HepG2 (cell line): ENCODE results near the gene KRT12. TPM values are rescaled to one million over a fixed set of nuclear protein-coding genes. Genes with fewer than 3 reads are reported as not detected.

Source experiments
- ATAC-seq: fragments of 200-7000 bp; cut with Tn5 transposase; 3 replicates; pipeline ENCODE4 v1.9.1; 2020; ENCODE audit warnings: mild to moderate bottlenecking, moderate library complexity
- BruUV-seq: library from RNA; stranded (reverse); fragments of 400-500 nt; replicated peaks from 2 replicates; lab custom pipeline; 2021; lab: Mats Ljungman, UMichigan
- CTCF ChIA-PET: fragments of 300-600 bp; formaldehyde crosslinking; extraction: SDS; loops from one replicate; lab custom pipeline; 2021; ENCODE audit warnings: low total read pairs, inconsistent platforms, low intra/inter-chr PET ratio; lab: Yijun Ruan, JAX
- POLR2A ChIA-PET: fragments of 350-600 bp; sonication (Branson Sonifier 250); formaldehyde crosslinking; loops from one replicate; lab custom pipeline; 2020; ENCODE audit warnings: antibody characterized with exemption, inconsistent platforms; lab: Yijun Ruan, JAX
- DNase-seq: peaks from one replicate; pipeline ENCODE4 v3.0.0-alpha.2; 2015; ENCODE audit warnings: low spot score
- FAIRE-seq: peaks from 3 replicates; lab custom pipeline; 2011; peaks lifted over from hg19 to GRCh38; lab: Jason Lieb, UNC
- H2AFZ ChIP-seq: one replicate; pipeline ENCODE4 v1.6.1; 2011; ENCODE audit warnings: low read length, inconsistent platforms
- H3K27ac ChIP-seq: fragments of 300-600 bp; 3 replicates; pipeline ENCODE4 v1.8.0; 2011; ENCODE audit warnings: mixed run types, mild to moderate bottlenecking, mixed read lengths, low read length, inconsistent platforms; ENCODE audit not compliant: insufficient read depth; ENCODE audit errors: extremely low read length
- H3K27me3 ChIP-seq, 2 experiments: fragments of 200-600 bp in 1 of 2; 2 replicates in 1 of 2; 3 replicates in 1 of 2; pipeline versions ENCODE4 v1.6.0 to v1.8.0; 2011; ENCODE audit warnings: low read length in 2 of 2, mild to moderate bottlenecking in 2 of 2, moderate library complexity in 2 of 2, inconsistent platforms in 1 of 2; ENCODE audit not compliant: insufficient read depth in 2 of 2, control insufficient read depth in 1 of 2
- H3K36me3 ChIP-seq, 2 experiments: fragments of 200-600 bp in 1 of 2; replicated peaks in 1 of 2; 2 replicates in 1 of 2; 3 replicates in 1 of 2; pipeline versions ENCODE4 v1.5.1 to v1.8.0; 2011; ENCODE audit warnings: low read length in 2 of 2, inconsistent platforms in 1 of 2; ENCODE audit not compliant: insufficient read depth in 2 of 2, control insufficient read depth in 1 of 2
- H3K4me1 ChIP-seq: 2 replicates; pipeline ENCODE4 v1.5.1; 2012; ENCODE audit warnings: low read length, inconsistent platforms; ENCODE audit not compliant: insufficient read depth
- H3K4me2 ChIP-seq: 2 replicates; pipeline ENCODE4 v1.6.0; 2011; ENCODE audit warnings: low read depth, low read length, inconsistent platforms
- H3K4me3 ChIP-seq, 3 experiments: fragments of 200-600 bp in 1 of 3; sonication (generic), shearing (Covaris generic) in 1 of 3; replicated peaks in 1 of 3; 2 replicates each; pipeline ENCODE4 v1.5.1; 2011 to 2016; ENCODE audit warnings: low read length in 3 of 3, inconsistent platforms in 2 of 3, low read depth in 2 of 3, mild to moderate bottlenecking in 2 of 3, control low read depth in 1 of 3, mixed read lengths in 1 of 3; ENCODE audit not compliant: insufficient read depth in 1 of 3
- H3K79me2 ChIP-seq: one replicate; pipeline ENCODE4 v1.6.1; 2011; ENCODE audit warnings: low read length, inconsistent platforms; ENCODE audit not compliant: insufficient read depth
- H3K9ac ChIP-seq: 2 replicates; pipeline ENCODE4 v1.6.0; 2011; ENCODE audit warnings: mild to moderate bottlenecking, low read depth, low read length, inconsistent platforms; ENCODE audit not compliant: insufficient read depth
- H3K9me3 ChIP-seq: 2 replicates; pipeline ENCODE4 v1.5.1; 2012; ENCODE audit warnings: mild to moderate bottlenecking, low read length
- H4K20me1 ChIP-seq: 2 replicates; pipeline ENCODE4 v1.6.0; 2011; ENCODE audit warnings: inconsistent platforms, mild to moderate bottlenecking, low read length, moderate library complexity; ENCODE audit not compliant: insufficient read depth
- EED ChIP-seq: sonication (generic); formaldehyde crosslinking; IDR thresholded peaks from 2 replicates; pipeline ENCODE4 v1.5.0; 2020; ENCODE audit warnings: mild to moderate bottlenecking, missing genetic modification reagents
- HNF4A ChIP-seq: sonication (generic); formaldehyde crosslinking; IDR thresholded peaks from 2 replicates; pipeline ENCODE4 v1.4.0; 2020; ENCODE audit warnings: missing genetic modification reagents
- KAT2B ChIP-seq: fragments of 150-350 bp; IDR thresholded peaks from 2 replicates; pipeline ENCODE4 v1.6.1; 2014; ENCODE audit warnings: low read depth, low read length, borderline replicate concordance
- MTA3 ChIP-seq: sonication (generic); formaldehyde crosslinking; IDR thresholded peaks from 2 replicates; pipeline ENCODE4 v1.4.0; 2020; ENCODE audit warnings: missing genetic modification reagents
- MTF2 ChIP-seq: sonication (generic); formaldehyde crosslinking; IDR thresholded peaks from 2 replicates; pipeline ENCODE4 v1.5.0; 2020; ENCODE audit warnings: missing genetic modification reagents, borderline replicate concordance
- TAF15 ChIP-seq: fragments of 200-400 bp; formaldehyde crosslinking; IDR thresholded peaks from one replicate; pipeline ENCODE4 v1.6.1; 2018; ENCODE audit warnings: mild to moderate bottlenecking, low read depth, low read length; ENCODE audit not compliant: poor library complexity, severe bottlenecking
- TERF1 ChIP-seq: sonication (generic); formaldehyde crosslinking; IDR thresholded peaks from 2 replicates; pipeline ENCODE4 v1.8.0; 2022; ENCODE audit warnings: mild to moderate bottlenecking, missing genetic modification reagents, moderate library complexity
- ZEB1 ChIP-seq: IDR thresholded peaks from 2 replicates; pipeline ENCODE4 v1.6.1; 2012; ENCODE audit warnings: mild to moderate bottlenecking, low read depth, inconsistent platforms; ENCODE audit not compliant: insufficient replicate concordance
- ZNF33B ChIP-seq: sonication (generic); formaldehyde crosslinking; IDR thresholded peaks from 2 replicates; pipeline ENCODE4 v1.5.1; 2020; ENCODE audit warnings: mild to moderate bottlenecking, missing genetic modification reagents
- ZNF549 ChIP-seq: sonication (generic); formaldehyde crosslinking; IDR thresholded peaks from 2 replicates; pipeline ENCODE4 v1.5.0; 2020; ENCODE audit warnings: missing genetic modification reagents
- WGBS: methylation state at CpG from one replicate; pipeline ENCODE4 v1.1.6; 2017; ENCODE audit warnings: low lambda C conversion rate; 5-methylcytosine and 5-hydroxymethylcytosine counted together
- in situ Hi-C: cut with HindIII; loops from 2 replicates; pipeline ENCODE4 v1.10.0; 2017; ENCODE audit warnings: low pct_unique_long_range_greater_than_20kb; ENCODE audit not compliant: extremely low pct_ligation_motif_present
- intact Hi-C: fragments of 100-400 bp; cut with micrococcal nuclease; formaldehyde crosslinking; loops from one replicate; pipeline ENCODE4 v1.10.0; 2022; ENCODE audit not compliant: unreplicated experiment
- polyA plus RNA-seq, 8 experiments: library from polyadenylated mRNA; depleted of rRNA in 3 of 8; stranded (reverse) in 7 of 8; unstranded in 1 of 8; fragments of >200 nt; fragmentation: Illumina TruSeq in 4 of 8; extraction: Trizol in 4 of 8; gene quantifications; 2 replicates each; pipeline versions ENCODE4 v1.2.1 to v1.2.3, GENCODE V29; 2011 to 2016; ENCODE audit warnings: low read depth in 4 of 8, missing spikeins in 1 of 8, mixed read lengths in 1 of 8; ENCODE audit not compliant: insufficient read depth in 1 of 8
- total RNA-seq, 5 experiments: library from RNA; depleted of rRNA; stranded (reverse); fragments of >200 nt; fragmentation: Illumina TruSeq; extraction: Trizol; gene quantifications; 2 replicates each; pipeline ENCODE4 v1.2.3, GENCODE V29; 2016; ENCODE audit warnings: low read depth in 1 of 5
- TF ChIP-seq, protein P1 (sequence below): sonication (generic); formaldehyde crosslinking; IDR thresholded peaks from 2 replicates; pipeline ENCODE4 v1.5.0; 2020; ENCODE audit warnings: missing genetic modification reagents
- TF ChIP-seq, protein P2 (sequence below): sonication (generic); formaldehyde crosslinking; IDR thresholded peaks from 2 replicates; pipeline ENCODE4 v1.5.0; 2020; ENCODE audit warnings: missing genetic modification reagents

The KRT12 gene
- total and polyA plus RNA-seq, 2 of the 13 experiments (the other 11 are each of a cell fraction or from before 2014, with no cell fraction given): 0.07 to 0.09 TPM

DNA sequence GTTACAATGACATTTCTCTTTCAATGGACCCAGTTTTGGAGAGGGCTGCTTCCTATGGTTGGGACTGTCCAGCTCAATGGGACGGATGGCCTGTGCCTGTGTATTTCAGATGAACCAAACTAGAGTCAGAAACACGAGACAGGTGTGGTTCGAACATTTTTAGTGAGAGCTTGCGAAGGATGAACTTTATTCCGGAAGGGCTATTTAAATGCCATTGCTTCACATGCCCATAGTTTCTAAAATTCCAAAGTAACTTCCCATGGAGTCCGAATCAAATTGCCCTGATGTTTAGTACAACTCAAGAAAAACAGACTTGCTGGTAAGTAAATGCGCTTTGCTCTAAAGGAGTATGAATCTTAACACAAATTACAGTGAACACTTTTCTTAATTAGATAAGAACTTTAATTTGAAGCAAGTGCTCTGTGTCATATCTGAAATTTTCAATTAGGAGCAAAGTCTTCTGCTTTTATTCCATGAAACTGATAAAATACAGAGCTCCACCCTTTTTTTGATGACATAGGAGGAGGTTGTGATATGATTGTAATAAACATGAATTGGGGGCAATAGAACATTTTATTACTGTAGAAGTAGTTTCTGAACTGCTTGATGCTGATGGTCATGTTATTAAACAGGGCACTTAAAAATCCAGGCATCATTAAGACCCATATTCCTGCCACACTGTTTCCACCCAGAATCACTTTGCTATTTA, 16.8 kb upstream of the KRT12 start:
- POLR2A ChIA-PET: no interaction called here
- 47% methylated on average over 7 of the region's 7 CpGs for WGBS
- TF ChIP-seq ZNF33B (CRISPR knock-in tag): no peak
- no peak for TF ChIP-seq ZEB1
- Histone ChIP-seq H3K79me2 (no peaks in the 10 kb centered on the region), H2AFZ (no peak overlapping the region), H3K9ac (no peak overlapping the region), H3K27me3 (peaks cover 0 to 7% of the 10 kb centered on the region in 2 experiments; a peak in 3 of 5 replicates), H3K27ac (no peak overlapping the region), H3K36me3 (no peaks in the 10 kb centered on the region), H3K9me3 (no peaks in the 10 kb centered on the region), H3K4me2 (no peak overlapping the region), H3K4me1 (no peaks in the 10 kb centered on the region), H3K4me3 (no peak overlapping the region), H4K20me1 (no peaks in the 10 kb centered on the region)
- in situ Hi-C loops: no loop called here
- intact Hi-C loops: no loop called here
- DNase-seq: no peak
- CTCF ChIA-PET: no interaction called here
- BruUV-seq: no TSS peak
- no peak for ATAC-seq
- no peak for FAIRE-seq

- in situ Hi-C loops (no loop called here), intact Hi-C loops (no loop called here)
Measured at GRCh38 chr17:40883031-40883430, 16.0 kb upstream of the KRT12 start.

More at GRCh38 chr17:40883031-40883430, 16.0 kb upstream of the KRT12 start:
- WGBS: 0% methylated on average over 1 of the region's 1 CpG
- H3K79me2 ChIP-seq: no peaks in the 10 kb centered on the region
- DNase-seq: no peak
- ATAC-seq: no peak
- H3K9ac ChIP-seq: no peak overlapping the region
- H3K36me3 ChIP-seq: no peaks in the 10 kb centered on the region
- FAIRE-seq: no peak
- peaks cover 0 to 7% of the 10 kb centered on the region in 2 experiments; a peak in 3 of 5 replicates for H3K27me3 ChIP-seq
- no peaks in the 10 kb centered on the region for H3K4me1 ChIP-seq
- no peak overlapping the region for H3K4me2 ChIP-seq
- POLR2A ChIA-PET: no interaction called here
- H3K4me3 ChIP-seq: no peak overlapping the region
- TF ChIP-seq HNF4A (CRISPR knock-in tag) (no peak), TAF15 (no peak), TERF1 (no peak), MTA3 (no peak), EED (CRISPR knock-in tag) (no peak), MTF2 (CRISPR knock-in tag) (no peak), ZNF549 (CRISPR knock-in tag) (no peak), KAT2B (no peak)
- TF ChIP-seq, protein P1, sequence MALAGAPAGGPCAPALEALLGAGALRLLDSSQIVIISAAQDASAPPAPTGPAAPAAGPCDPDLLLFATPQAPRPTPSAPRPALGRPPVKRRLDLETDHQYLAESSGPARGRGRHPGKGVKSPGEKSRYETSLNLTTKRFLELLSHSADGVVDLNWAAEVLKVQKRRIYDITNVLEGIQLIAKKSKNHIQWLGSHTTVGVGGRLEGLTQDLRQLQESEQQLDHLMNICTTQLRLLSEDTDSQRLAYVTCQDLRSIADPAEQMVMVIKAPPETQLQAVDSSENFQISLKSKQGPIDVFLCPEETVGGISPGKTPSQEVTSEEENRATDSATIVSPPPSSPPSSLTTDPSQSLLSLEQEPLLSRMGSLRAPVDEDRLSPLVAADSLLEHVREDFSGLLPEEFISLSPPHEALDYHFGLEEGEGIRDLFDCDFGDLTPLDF: no peak
- TF ChIP-seq, protein P2, sequence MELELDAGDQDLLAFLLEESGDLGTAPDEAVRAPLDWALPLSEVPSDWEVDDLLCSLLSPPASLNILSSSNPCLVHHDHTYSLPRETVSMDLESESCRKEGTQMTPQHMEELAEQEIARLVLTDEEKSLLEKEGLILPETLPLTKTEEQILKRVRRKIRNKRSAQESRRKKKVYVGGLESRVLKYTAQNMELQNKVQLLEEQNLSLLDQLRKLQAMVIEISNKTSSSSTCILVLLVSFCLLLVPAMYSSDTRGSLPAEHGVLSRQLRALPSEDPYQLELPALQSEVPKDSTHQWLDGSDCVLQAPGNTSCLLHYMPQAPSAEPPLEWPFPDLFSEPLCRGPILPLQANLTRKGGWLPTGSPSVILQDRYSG (CRISPR knock-in tag): no peak
- TF ChIP-seq, all 625 proteins: peak for 0
- no TSS peak for BruUV-seq
- Histone ChIP-seq H3K27ac (no peak overlapping the region), H2AFZ (no peak overlapping the region), H4K20me1 (no peaks in the 10 kb centered on the region), H3K9me3 (no peaks in the 10 kb centered on the region)
- CTCF ChIA-PET: no interaction called here
